Panc1 (cell line): ENCODE results near the gene TRAPPC5.

Experiments
- SIN3A ChIP-seq: IDR thresholded peaks from 2 replicates; pipeline ENCODE4 v1.6.1; 2012; ENCODE audit warnings: low read depth, mild to moderate bottlenecking, low read length, moderate library complexity, borderline replicate concordance; ENCODE audit not compliant: insufficient read depth
- TF ChIP-seq, protein P1 (sequence below), 2 experiments: IDR thresholded peaks; 2 replicates each; pipeline ENCODE4 v1.6.1; 2011 to 2012; ENCODE audit warnings: low read depth in 2 of 2, control low read depth in 1 of 2, low read length in 1 of 2, mild to moderate bottlenecking in 1 of 2, moderate library complexity in 1 of 2; ENCODE audit not compliant: insufficient read depth in 1 of 2
- TF ChIP-seq, protein P2 (sequence below): fragments of 450-650 bp; IDR thresholded peaks from 2 replicates; pipeline ENCODE4 v1.5.1; 2017; ENCODE audit warnings: mild to moderate bottlenecking

DNA sequence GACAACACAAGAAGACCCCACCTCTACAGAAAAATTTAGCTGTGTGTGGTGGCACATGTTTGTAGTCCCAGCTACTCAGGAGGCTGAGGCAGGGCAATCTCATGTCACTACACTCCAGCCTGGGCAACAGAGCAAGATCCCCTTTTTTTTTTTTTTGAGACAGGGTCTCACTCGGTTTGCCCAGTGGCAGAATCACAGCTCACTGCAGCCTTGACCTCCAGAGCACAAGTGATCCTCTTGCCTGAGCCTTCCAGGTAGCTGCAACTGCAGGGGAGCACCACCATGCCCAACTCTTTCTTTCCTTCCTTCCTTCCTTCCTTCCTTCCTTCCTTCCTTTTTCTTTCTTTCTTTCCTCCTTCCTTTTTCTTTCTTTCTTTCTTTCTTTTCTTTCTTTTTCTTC lies 55.5 kb downstream of the TRAPPC5 start:
- TF ChIP-seq, protein P1, sequence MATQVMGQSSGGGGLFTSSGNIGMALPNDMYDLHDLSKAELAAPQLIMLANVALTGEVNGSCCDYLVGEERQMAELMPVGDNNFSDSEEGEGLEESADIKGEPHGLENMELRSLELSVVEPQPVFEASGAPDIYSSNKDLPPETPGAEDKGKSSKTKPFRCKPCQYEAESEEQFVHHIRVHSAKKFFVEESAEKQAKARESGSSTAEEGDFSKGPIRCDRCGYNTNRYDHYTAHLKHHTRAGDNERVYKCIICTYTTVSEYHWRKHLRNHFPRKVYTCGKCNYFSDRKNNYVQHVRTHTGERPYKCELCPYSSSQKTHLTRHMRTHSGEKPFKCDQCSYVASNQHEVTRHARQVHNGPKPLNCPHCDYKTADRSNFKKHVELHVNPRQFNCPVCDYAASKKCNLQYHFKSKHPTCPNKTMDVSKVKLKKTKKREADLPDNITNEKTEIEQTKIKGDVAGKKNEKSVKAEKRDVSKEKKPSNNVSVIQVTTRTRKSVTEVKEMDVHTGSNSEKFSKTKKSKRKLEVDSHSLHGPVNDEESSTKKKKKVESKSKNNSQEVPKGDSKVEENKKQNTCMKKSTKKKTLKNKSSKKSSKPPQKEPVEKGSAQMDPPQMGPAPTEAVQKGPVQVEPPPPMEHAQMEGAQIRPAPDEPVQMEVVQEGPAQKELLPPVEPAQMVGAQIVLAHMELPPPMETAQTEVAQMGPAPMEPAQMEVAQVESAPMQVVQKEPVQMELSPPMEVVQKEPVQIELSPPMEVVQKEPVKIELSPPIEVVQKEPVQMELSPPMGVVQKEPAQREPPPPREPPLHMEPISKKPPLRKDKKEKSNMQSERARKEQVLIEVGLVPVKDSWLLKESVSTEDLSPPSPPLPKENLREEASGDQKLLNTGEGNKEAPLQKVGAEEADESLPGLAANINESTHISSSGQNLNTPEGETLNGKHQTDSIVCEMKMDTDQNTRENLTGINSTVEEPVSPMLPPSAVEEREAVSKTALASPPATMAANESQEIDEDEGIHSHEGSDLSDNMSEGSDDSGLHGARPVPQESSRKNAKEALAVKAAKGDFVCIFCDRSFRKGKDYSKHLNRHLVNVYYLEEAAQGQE (IDR thresholded peaks at IDR 0.05; ENCODE audit: insufficient read depth in 1 of 2, low read depth in 2 of 2, low read length in 1 of 2), result no peak
- no peak for TF ChIP-seq SIN3A
- TF ChIP-seq, protein P2, sequence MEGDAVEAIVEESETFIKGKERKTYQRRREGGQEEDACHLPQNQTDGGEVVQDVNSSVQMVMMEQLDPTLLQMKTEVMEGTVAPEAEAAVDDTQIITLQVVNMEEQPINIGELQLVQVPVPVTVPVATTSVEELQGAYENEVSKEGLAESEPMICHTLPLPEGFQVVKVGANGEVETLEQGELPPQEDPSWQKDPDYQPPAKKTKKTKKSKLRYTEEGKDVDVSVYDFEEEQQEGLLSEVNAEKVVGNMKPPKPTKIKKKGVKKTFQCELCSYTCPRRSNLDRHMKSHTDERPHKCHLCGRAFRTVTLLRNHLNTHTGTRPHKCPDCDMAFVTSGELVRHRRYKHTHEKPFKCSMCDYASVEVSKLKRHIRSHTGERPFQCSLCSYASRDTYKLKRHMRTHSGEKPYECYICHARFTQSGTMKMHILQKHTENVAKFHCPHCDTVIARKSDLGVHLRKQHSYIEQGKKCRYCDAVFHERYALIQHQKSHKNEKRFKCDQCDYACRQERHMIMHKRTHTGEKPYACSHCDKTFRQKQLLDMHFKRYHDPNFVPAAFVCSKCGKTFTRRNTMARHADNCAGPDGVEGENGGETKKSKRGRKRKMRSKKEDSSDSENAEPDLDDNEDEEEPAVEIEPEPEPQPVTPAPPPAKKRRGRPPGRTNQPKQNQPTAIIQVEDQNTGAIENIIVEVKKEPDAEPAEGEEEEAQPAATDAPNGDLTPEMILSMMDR, result no peak
